ENCODE results near the gene ABHD2.

DNA sequence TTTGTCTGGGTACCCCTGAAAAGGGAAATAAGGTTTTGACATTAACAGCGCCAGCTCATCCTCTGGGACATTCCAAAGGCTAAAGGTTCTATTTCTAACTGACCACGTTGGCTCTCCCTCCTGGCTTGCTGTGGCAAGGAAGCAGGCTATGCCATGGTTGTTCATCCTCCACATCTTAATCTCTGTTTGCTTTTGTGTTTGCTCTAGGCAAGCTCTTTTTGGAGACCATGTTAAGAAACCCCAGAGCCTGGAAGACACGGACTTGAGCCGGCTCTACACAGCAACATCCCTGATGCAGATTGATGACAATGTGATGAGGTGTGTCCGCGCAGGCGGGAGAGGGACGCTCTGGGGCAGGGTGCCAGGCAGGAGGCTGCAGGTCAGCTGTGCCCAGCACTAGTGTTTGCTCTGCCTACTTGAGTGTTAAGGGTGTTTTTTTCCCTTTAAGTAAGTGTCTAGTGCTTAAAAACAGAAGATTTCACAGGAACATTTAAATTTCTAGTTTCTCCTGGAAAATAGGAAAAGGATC, 99.8 kb downstream of the ABHD2 start:
- TF ChIP-seq EP300 (IDR thresholded peaks at IDR 0.05; ENCODE audit: low read depth): no peak
- TF ChIP-seq, protein P1, sequence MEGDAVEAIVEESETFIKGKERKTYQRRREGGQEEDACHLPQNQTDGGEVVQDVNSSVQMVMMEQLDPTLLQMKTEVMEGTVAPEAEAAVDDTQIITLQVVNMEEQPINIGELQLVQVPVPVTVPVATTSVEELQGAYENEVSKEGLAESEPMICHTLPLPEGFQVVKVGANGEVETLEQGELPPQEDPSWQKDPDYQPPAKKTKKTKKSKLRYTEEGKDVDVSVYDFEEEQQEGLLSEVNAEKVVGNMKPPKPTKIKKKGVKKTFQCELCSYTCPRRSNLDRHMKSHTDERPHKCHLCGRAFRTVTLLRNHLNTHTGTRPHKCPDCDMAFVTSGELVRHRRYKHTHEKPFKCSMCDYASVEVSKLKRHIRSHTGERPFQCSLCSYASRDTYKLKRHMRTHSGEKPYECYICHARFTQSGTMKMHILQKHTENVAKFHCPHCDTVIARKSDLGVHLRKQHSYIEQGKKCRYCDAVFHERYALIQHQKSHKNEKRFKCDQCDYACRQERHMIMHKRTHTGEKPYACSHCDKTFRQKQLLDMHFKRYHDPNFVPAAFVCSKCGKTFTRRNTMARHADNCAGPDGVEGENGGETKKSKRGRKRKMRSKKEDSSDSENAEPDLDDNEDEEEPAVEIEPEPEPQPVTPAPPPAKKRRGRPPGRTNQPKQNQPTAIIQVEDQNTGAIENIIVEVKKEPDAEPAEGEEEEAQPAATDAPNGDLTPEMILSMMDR (IDR thresholded peaks at IDR 0.05): no peak
